GM12892 (cell line): ENCODE data around the gene MBD5.

Experiments
- POLR2A ChIP-seq: IDR thresholded peaks from 2 replicates; pipeline ENCODE4 v1.6.1; 2011; ENCODE audit warnings: low read depth, low read length, control low read depth
- POLR2AphosphoS5 ChIP-seq: IDR thresholded peaks from 2 replicates; pipeline ENCODE4 v1.6.1; 2011; ENCODE audit warnings: low read depth, low read length, control low read depth

- no peak for TF ChIP-seq POLR2A
- TF ChIP-seq POLR2AphosphoS5, result no peak
Observed at GRCh38 chr2:148221166-148221565, 200.3 kb downstream of the MBD5 start.
